ENCODE measurements around the gene ATL1. TPM values are rescaled to one million over a fixed set of nuclear protein-coding genes. Genes with fewer than 3 reads are reported as not detected.
A peak's percentile ranks its signal among the peaks of the same experiment; 100 is the strongest.
"Not testable (repeated sequence)": the region's sequence is repeated elsewhere in the genome, so short reads cannot be mapped to it uniquely, and the experiment has no call there.

ATL1 gene
- total RNA-seq, 1 donor from 2014 or later = 5.0 TPM

DNA sequence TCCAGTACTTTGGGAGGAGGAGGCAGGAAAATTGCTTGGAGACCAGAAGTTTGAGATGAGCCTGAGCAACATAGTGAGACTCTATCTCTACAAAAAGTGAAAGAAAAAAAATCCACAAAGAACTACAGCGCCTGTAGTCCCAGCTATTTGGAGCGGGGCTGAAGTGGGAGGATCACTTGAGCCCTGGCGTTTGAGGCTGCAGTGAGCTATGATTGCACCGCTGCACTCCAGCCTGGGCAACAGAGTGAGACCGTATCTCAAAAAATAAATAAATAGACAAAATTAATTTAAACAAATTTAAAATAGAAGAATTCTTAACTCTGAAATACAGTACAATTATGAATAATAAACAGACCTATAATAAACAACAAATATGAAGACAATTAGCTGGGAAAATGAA lies 40.9 kb downstream of the ATL1 start:
- peak; percentile 61 for DNase-seq (ENCODE audit: low read depth)

DNA sequence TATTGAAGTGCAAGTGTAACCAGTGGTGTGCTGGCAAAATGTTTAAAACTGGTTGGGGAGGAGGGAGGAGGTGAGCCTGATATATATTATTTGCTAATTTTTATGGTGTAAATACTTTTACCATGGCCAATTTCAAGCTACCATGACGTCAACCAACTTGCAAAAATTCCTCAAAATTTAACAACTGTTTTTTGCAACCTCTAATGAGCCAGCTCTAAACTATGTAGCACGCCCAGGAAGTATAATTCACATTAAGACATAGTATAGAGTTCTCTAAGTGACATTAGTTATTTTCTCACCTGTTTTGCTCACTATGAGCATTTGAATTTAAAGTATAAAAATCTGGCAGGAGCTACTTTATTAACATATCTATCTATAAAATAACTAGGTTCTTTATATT lies 41.4 kb downstream of the ATL1 start:
- no peak for DNase-seq (ENCODE audit: low read depth)

DNA sequence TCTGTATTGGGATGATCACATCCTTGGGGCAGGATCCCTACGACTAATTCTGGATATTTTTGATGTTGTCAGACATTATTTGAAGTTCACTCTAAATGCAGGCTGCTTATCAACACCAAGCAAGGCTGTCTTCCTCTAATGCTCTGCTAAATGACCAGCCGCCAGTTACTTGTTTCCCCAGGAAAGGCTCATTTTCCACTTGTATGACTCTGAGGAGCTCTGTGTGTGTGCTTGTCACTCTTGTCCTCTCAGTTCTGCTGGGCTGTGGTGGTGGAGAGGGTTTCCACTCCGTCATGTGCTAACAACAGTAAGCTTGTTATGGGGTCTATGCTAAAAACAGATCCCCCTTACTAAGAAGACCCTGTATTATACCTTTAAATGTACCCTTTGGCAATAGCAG lies 42.1 kb downstream of the ATL1 start:
- no peak for DNase-seq (ENCODE audit: low read depth)

DNA sequence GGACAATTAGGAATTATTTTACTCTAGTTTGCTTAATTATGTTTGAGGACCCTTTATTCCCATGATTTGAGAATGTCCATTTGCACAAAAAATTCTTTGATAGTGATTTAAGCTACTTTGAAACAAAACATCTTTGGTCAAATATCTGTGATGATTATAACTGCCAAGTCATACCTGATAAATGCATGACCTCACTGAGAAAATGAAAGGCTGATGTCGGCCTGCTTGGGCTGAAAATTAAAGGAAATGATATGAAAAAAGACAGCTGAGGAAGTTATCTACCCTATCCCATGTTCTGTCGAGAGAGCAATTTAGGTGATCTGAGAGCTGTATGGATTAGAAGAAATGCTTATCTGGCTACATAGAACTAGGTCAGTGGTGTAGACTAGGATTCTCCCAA lies 43.6 kb downstream of the ATL1 start:
- no peak for DNase-seq (ENCODE audit: low read depth)

DNA sequence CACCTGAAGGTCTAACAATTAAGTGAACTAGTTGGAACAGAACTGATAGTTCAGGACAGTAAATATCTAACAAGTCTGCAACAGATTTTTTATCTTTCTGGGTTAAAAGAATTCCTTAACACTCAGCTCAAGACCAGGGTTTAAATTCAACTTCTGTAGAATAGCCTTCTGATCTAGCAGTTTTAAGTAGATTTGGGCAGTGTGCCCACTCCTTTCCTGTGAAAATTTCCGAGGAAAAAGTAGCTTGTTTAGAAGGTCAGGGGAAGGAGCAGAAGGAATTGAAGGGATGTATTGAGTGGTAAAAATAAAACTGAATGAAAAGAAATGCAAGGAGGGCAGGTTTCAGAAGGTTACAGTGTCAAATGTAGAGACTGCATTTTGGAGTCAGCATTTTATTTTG lies 45.8 kb downstream of the ATL1 start:
- no peak for DNase-seq (ENCODE audit: low read depth)

DNA sequence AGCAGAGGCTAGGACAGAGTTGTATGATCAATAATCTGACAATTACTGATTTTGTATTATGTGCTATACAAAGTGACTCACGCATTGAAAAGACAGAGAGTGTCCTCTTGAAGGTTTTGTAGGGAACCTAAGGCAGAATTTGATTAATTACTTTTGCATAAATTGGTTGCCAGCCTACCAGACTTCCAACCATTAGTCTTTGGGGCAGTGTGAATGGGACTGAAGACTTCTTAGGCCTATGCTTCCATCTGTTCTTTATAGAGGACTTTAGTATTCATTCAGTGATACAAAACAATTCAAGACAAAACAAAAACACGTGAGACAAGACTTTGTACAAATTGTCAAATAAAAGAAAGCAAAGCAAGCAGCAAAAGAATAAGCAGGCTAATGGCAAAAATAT lies 46.5 kb downstream of the ATL1 start:
- no peak for DNase-seq (ENCODE audit: low read depth)

DNA sequence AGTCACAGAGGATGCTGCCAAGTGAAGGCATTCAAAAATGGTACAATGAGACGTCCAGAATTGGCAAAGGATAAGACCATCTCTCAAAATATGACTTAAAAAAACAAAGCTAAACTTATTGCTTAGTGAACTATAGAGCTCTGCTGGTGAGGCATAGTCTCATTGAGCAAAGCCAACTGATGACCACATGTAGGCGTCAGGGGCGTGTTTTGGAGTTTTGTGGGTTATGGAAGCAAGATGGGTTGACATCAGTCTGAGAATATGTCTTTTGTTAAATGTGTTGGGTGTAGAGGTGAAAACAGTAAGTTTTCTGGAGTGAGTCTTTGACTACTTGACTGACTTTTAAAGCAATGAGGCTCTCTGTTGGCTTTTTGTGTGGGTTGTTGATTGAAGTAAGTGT lies 47.2 kb downstream of the ATL1 start:
- peak; percentile 22 for DNase-seq (ENCODE audit: low read depth)

DNA sequence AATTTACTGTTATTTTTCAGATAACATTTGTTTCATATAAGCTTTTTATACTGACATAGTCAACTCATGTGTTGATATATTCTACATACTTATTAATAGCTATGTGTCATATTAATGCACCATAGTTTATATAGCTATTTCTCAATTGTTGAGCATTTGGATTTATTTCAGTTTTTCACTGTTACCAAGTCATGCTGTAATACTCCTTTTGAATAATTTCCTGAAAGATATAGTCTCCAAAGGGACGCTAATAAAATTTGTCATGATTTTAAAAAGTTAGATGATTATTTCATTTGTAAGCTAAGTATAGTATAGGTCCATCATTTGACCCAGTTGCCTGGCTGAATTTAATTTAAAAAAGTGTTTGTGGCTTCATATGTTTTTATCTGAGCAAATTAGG lies 47.8 kb downstream of the ATL1 start:
- DNase-seq (ENCODE audit: low read depth) = no peak

DNA sequence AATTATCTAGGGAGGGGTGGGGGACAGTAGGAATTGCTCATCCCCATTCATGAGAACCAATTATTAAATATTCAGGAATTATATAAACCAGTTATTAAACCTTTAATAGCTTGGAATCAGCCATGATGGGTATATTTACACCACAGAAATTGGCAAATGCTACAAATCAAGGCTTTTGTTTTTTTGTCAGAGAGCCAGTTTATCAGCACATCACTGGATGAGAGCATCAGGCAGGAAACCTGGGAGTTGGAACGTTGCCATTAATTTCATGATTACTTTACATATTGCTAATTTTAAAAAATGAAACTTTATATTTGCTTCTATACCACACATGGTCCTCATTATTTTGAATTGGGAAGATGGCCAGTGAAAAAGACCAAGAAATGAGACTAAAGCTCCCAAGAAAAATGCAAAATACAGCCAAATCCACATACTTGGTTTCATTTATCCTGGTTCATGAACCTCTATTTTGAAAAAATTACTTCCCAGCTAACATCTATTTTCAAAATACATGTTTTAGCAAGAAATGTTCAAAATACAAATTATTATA lies 48.4 kb downstream of the ATL1 start:
- DNase-seq (ENCODE audit: low read depth) = peak; percentile 12

DNA sequence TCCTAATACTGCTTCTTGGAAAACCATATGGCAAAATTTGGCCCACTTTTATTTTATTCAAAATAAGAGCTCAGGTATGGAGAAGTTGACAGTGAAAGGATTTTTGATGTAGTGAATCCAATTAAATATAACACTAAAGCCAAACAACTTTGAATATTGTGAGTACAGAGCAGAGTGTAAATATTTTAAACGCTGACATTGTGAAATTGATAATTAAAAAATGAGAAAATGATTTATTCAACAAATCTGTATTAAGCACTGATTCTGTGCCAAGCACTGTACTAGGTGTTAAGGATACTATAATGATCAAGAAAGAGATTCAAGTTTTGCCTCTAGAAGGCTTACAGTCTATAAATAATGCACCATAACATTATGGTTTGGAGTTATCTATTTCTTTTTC lies 50.5 kb downstream of the ATL1 start:
- DNase-seq (ENCODE audit: low read depth) = no peak

DNA sequence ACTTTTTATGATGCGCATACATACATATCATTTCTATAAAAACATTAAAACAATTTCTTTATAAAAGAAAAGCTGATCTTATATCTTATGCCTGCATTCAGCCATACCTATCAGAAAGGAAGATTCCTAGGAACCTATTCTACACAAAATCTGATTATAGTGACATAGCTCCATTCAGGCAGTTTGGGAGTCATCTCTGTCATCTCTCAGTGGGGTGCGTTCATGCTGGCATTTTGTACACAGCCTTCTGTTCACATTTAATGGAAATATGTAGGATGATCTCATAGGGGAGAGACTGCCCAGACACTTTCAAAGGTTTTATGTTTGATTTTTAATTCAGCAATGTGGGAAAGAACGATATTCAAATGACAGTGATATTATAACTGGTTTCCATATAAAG lies 52.9 kb downstream of the ATL1 start:
- DNase-seq (ENCODE audit: low read depth) = no peak

DNA sequence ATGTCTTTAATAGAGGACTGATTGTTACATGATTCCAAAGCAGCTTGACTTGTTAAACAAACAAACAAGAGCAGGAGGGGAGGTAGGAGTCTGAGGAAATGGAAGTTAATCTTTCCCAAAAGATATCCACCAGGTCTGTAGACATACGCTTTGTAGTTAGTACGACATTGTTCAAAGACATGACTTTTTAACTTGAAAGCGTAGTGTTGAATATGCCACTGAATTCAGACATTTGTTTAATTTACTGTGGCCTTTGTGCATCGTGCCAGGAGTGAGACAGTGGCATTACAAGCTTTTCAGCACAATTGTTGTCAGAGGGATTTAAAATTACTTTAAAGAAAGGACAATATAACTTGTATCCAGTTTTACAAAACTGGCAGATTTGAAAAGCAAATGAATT lies 55.1 kb downstream of the ATL1 start:
- no peak for DNase-seq (ENCODE audit: low read depth)

DNA sequence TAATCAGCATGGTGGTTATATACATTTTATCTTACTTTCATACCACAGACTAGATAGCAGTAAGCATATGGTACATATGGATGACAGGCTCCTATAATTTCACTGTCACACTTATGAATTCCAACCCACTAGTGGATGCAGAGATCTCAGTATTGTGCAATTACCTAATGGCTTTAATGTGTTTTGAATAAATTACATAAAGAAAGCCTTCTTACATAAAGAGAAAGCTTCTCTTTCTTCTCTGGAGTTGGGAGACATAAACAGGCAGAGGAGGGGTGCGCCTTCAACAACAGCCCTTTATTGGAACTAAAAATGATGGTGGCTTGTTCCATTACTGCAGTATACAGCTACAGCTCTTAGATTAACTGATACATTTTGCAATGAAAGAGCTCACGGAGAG lies 55.6 kb downstream of the ATL1 start:
- no peak for DNase-seq (ENCODE audit: low read depth)

DNA sequence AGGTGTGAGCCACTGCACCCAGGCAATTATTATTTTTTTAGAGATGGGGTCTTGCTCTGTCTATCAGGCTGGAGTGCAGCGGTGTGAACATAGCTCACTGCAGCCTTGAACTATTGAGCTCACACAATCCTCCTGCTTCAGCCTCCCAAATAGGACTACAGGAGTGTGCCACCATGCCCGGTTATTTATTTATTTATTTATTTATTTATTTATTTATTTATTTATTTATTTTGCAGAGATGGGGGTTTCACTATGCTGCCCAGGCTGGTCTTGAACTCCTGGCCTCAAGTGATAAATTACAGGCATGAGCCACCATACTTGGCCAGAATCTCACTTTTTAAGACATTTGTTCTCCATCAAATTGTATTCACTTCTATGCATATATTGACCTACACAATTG lies 56.3 kb downstream of the ATL1 start:
- DNase-seq (ENCODE audit: low read depth) = no peak

DNA sequence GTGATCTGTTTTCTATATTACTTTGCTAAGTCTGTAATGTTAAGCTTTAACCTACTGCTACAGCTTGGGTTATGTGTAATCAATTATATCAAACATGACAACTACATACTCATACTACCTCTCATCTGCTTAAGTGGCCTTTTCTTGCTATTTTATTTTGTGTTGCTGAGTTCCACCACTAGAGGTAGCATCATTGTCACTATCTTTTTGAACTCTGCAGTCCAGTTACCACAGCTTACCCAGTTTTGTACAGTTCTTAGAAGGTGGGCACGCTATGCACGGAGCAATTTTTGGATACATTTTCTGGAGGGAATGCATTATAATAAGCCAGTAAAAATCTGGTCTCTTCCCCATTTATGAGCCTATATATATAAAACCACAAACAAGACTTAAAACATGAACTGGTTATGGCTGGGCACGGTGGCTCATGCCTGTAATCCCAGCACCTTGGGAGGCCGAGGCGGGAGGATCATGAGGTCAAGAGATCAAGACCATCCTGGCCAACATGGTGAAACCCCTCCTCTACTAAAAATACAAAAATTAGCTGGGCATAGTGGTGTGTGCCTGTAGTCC lies 59.7 kb downstream of the ATL1 start:
- peak; percentile 57 for DNase-seq (ENCODE audit: low read depth)

DNA sequence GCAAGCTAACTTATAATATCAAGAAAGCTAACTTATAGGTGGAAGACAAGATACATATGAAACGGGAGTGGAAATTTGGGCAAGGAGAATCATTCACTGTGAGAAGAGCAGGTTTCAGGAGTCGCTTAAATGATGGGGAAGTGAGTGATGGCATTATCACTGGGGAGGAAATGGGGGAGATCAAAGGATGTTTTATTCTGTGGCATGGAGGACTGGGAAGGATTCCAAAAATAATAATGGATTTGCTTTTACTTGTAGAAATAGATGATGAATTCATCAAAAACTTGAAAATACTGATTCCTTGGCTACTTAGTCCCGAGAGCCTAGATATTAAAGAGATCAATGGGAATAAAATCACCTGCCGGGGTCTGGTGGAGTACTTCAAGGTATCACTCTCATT lies 60.4 kb downstream of the ATL1 start:
- no peak for DNase-seq (ENCODE audit: low read depth)

DNA sequence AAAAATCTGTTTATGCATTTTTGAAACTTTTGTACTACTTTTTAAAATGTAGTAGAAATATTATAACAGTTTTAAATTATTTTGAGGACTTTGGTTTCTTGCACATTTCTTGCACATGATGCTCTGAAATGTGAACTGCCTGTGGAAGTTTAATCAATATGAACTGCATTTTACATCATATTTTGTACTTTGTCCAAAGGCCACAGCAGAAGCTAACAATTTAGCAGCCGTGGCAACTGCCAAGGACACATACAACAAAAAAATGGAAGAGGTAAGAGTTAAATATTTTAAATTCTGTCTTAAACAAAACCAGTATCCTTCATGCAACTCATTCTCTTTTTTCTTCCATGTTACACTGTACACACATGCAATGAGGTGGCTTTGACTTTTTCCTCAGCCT lies 63.0 kb downstream of the ATL1 start:
- no peak for DNase-seq (ENCODE audit: low read depth)

DNA sequence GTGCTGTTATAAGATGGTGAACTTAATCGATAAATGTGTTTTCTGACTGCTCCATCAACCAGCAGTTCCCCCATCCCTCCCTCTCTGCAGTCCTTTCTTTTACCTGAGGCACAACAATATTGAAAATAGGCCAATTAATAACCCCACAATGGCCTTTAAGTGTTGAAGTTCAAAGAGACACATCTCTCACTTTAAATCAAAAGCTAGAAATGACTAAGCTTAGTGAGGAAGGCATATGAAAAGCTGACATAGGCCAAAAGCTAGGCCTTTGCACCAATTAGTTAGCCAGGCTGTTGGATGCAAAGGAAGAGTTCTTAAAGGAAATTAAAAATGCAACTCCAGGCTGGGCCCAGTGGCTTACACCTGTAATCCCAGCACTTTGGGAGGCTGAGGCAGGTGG lies 64.5 kb downstream of the ATL1 start:
- DNase-seq (ENCODE audit: low read depth) = no peak

DNA sequence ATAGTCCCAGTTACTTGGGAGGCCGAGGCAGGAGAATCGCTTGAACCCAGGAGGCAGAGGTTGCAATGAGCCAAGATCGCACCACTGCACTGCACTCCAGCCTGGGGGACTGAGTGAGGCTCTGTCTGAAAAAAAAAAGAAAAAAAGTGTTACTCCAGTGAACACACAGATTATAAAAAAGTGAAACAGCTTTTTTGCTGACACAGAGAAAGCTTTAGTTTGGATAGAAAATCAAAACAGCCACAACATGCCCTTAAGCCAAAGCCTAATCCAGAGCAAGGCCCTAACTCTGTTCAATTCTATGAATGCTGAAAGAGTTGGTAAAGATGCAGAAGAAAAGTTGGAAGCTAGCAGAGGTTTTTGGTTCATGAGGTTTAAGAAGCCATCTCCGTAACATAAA lies 65.0 kb downstream of the ATL1 start:
- not testable (repeated sequence) for DNase-seq (ENCODE audit: low read depth)

DNA sequence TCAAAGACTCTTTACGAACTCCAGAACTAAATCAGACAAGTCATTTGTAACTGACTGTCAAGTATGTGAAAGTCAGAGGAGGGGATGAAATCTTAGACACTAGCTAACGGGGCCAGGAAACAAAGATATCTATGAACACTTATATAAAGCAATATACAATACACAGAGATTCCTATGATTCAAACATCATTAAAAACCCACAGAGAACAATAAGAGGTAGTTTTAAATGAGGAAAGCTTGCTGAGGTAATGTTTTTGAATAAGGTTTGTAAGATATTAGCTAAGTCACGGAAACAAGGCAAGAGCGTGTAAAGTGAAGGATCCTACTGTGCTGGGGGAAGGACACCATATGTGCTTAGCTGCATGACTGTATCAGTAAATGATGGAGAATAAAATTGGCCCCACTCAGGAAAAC lies 71.5 kb downstream of the ATL1 start:
- DNase-seq (ENCODE audit: low read depth) = no peak

DNA sequence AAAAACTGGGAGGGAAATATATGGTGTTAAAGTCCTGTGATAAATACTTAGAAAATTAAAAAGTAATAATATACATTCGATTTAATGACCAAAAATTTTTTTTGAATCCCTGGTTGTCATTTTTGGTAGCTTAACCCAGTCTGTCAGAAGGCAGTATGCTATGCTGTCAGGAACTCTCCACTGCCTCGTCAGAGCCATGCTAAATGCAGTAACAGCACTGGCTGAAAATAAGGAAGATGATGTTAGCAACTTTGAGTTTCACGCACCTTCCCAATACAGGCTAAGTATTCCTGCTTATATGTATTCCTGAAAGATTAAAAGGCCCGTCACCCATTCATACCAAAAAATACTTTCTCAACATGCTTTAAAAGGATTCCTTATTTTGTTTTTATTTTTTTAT lies 74.0 kb downstream of the ATL1 start:
- no peak for DNase-seq (ENCODE audit: low read depth)

DNA sequence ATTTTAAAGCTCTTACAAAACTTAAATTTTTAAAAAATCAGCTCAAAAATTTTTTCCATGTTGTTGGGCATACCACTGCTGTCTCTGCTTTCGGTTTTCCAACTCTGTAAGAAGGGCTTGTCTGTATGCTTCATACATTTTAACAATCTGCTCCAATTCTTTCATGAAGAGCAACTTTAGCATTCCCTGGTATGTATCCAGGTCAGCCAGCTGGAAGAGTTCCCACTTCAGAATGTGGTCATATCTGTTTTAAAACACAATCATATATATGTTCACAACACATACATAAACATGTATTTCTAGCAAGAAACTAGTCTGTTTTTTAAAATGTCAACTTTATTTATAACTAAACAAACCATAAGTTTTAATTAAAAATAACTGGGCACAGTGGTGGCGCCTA lies 75.2 kb downstream of the ATL1 start:
- DNase-seq (ENCODE audit: low read depth) = no peak

DNA sequence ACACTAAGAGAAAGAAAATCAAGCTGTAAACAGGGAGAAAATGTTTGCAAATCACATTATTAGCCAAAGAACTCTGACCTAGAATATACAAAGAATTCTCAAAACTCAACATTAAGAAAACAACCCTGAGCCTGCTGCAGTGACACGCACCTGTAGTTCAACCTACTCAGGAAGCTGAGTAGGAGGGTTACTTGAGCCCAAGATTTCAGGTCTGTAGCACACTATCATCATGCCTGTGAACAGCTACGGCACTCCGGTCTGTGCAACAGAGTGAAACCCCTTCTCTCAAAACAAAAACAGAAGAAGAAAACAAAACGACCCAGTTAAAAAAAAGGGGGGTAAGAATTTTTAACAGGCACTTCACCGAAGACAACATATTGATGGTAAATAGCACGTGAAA lies 87.3 kb downstream of the ATL1 start:
- no peak for DNase-seq (ENCODE audit: low read depth)

DNA sequence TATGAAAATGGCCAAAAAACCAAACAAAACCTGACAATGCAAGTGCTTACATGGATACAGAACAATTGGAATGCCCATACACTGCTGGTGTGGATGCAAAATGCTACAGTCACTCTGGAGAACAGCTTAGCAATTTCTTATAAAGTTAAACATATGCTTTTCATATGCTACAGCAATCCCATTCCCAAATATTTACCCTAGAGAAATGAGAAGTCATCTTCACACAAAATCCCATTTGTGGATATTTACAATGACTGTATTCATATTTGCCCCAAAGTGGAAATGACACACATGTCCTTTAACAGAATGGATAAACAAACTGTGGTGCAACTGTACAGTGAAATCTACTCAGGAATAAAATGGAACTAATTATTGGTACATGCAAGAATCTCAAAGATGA lies 87.8 kb downstream of the ATL1 start:
- no peak for DNase-seq (ENCODE audit: low read depth)

Data from myocyte (in vitro differentiated cells).